CD14-positive monocyte (primary cell): ENCODE data around the gene STUB1. TPM values are rescaled to one million over a fixed set of nuclear protein-coding genes. Genes with fewer than 3 reads are reported as not detected.

Experiments
- DNase-seq, 3 donors: peaks; one replicate each; pipeline ENCODE4 v3.0.0-alpha.2; 2011 to 2022
- H2AFZ ChIP-seq: 2 replicates; pipeline ENCODE4 v1.6.0; 2012; ENCODE audit warnings: mild to moderate bottlenecking, low read depth, low read length, inconsistent platforms; ENCODE audit not compliant: insufficient read depth, poor library complexity, severe bottlenecking
- H3K27ac ChIP-seq, 2 donors: 1 replicate in 1 of 2; 2 replicates in 1 of 2; pipeline ENCODE4 v1.5.1; 2012 to 2013; ENCODE audit warnings: low read length in 2 of 2, control low read depth in 1 of 2, inconsistent platforms in 1 of 2, low read depth in 1 of 2, mild to moderate bottlenecking in 1 of 2
- H3K27me3 ChIP-seq, 2 donors: one replicate each; pipeline versions ENCODE4 v1.6.0 to v1.6.1; 2011 to 2013; ENCODE audit warnings: low read length in 2 of 2; ENCODE audit not compliant: control insufficient read depth in 2 of 2, insufficient read depth in 2 of 2
- H3K36me3 ChIP-seq, 2 donors: replicated peaks in 1 of 2; 1 replicate in 1 of 2; 2 replicates in 1 of 2; pipeline versions ENCODE4 v1.5.1 to v1.6.1; 2012 to 2013; ENCODE audit warnings: low read length in 2 of 2, control low read depth in 1 of 2, inconsistent platforms in 1 of 2, mild to moderate bottlenecking in 1 of 2; ENCODE audit not compliant: insufficient read depth in 2 of 2, control insufficient read depth in 1 of 2
- H3K4me1 ChIP-seq, 2 donors: 1 replicate in 1 of 2; 2 replicates in 1 of 2; pipeline versions ENCODE4 v1.5.1 to v1.6.1; 2012 to 2013; ENCODE audit warnings: low read length in 2 of 2, control low read depth in 1 of 2, inconsistent platforms in 1 of 2, mild to moderate bottlenecking in 1 of 2, moderate library complexity in 1 of 2; ENCODE audit not compliant: insufficient read depth in 2 of 2, control insufficient read depth in 1 of 2
- H3K4me2 ChIP-seq: replicated peaks from 2 replicates; pipeline ENCODE3; 2012; ENCODE audit warnings: low read length, moderate library complexity, mild to moderate bottlenecking; ENCODE audit not compliant: poor library complexity, severe bottlenecking; ENCODE audit errors: extremely low read depth
- H3K4me3 ChIP-seq, 3 experiments: fragments of 200-600 bp in 1 of 3; sonication (generic) in 1 of 3; replicated peaks in 1 of 3; 1 replicate in 2 of 3; 2 replicates in 1 of 3; pipeline ENCODE4 v1.5.1; 2011 to 2013; ENCODE audit warnings: low read length in 3 of 3, mild to moderate bottlenecking in 3 of 3, control low read depth in 2 of 3, low read depth in 2 of 3, inconsistent platforms in 1 of 3, moderate library complexity in 1 of 3
- H3K79me2 ChIP-seq: 2 replicates; pipeline ENCODE4 v1.6.0; 2012; ENCODE audit warnings: mild to moderate bottlenecking, control low read depth, inconsistent platforms, low read length, moderate library complexity; ENCODE audit not compliant: insufficient read depth
- H3K9ac ChIP-seq: 2 replicates; pipeline ENCODE4 v1.6.0; 2017; ENCODE audit warnings: low read length, mild to moderate bottlenecking; ENCODE audit not compliant: insufficient read depth, poor library complexity, severe bottlenecking
- H3K9me3 ChIP-seq, 2 donors: replicated peaks in 1 of 2; 1 replicate in 1 of 2; 2 replicates in 1 of 2; pipeline versions ENCODE4 v1.5.1 to v1.6.1; 2012 to 2013; ENCODE audit warnings: low read length in 2 of 2, control low read depth in 1 of 2; ENCODE audit not compliant: control insufficient read depth in 1 of 2, insufficient read depth in 1 of 2
- H4K20me1 ChIP-seq: 2 replicates; pipeline ENCODE4 v1.6.0; 2012; ENCODE audit warnings: mild to moderate bottlenecking, low read length, control low read depth, moderate library complexity; ENCODE audit not compliant: insufficient read depth
- H3K27ac Mint-ChIP-seq, 7 donors: one replicate each; pipeline ENCODE4 v1.8.0; 2020; ENCODE audit warnings: mild to moderate bottlenecking in 7 of 7, mixed read lengths in 7 of 7, moderate library complexity in 6 of 7, inconsistent platforms in 2 of 7
- H3K27me3 Mint-ChIP-seq, 3 donors: one replicate each; pipeline ENCODE4 v1.8.0; 2021 to 2022; ENCODE audit warnings: low read depth in 3 of 3, mild to moderate bottlenecking in 3 of 3, mixed read lengths in 3 of 3, moderate library complexity in 3 of 3, inconsistent platforms in 1 of 3
- H3K36me3 Mint-ChIP-seq, 2 donors: one replicate each; pipeline ENCODE4 v1.8.0; 2020; ENCODE audit warnings: mixed read lengths in 2 of 2, inconsistent platforms in 1 of 2, mild to moderate bottlenecking in 1 of 2
- H3K4me1 Mint-ChIP-seq: one replicate; pipeline ENCODE4 v1.8.0; 2020; ENCODE audit warnings: mild to moderate bottlenecking, mixed read lengths
- H3K4me3 Mint-ChIP-seq, 2 donors: one replicate each; pipeline ENCODE4 v1.8.0; 2020; ENCODE audit warnings: mild to moderate bottlenecking in 2 of 2, mixed read lengths in 2 of 2, moderate library complexity in 1 of 2
- H3K9me3 Mint-ChIP-seq, 7 donors: one replicate each; pipeline ENCODE4 v1.8.0; 2020 to 2022; ENCODE audit warnings: mixed read lengths in 7 of 7, mild to moderate bottlenecking in 6 of 7, moderate library complexity in 6 of 7, inconsistent platforms in 2 of 7
- CTCF ChIP-seq: fragments of 200-600 bp; IDR thresholded peaks from one replicate; pipeline ENCODE4 v1.8.0; 2022; ENCODE audit warnings: antibody characterized with exemption, mild to moderate bottlenecking
- WGBS: methylation state at CpG from one replicate; pipeline ENCODE4 v1.1.5; 2013; ENCODE audit warnings: missing lambda C conversion rate; ENCODE audit not compliant: insufficient coverage; 5-methylcytosine and 5-hydroxymethylcytosine counted together
- intact Hi-C, 2 donors: fragments of 100-400 bp; cut with micrococcal nuclease; formaldehyde crosslinking; loops; one replicate each; pipeline versions ENCODE4 v1.15.0 to v1.15.1; 2023
- polyA plus RNA-seq, 3 donors: library from polyadenylated mRNA; depleted of rRNA in 1 of 3; unstranded in 2 of 3; stranded (reverse) in 1 of 3; fragments of 300-500 nt in 2 of 3; fragments of >200 nt in 1 of 3; fragmentation: Illumina TruSeq in 2 of 3; gene quantifications; 1 replicate in 2 of 3; 2 replicates in 1 of 3; pipeline ENCODE4 v1.2.3, GENCODE V29; 2012 to 2021

The STUB1 gene
- polyA plus RNA-seq, 3 donors = 83.3 to 108 (median 106) TPM

- H3K9ac ChIP-seq = no peak overlapping the region
- Mint-ChIP-seq H3K36me3 (peaks cover 30 to 46% of the 10 kb centered on the region in 2 donors), H3K27ac (peak overlapping the region in 2 of 7 donors; percentile 16 to 78), H3K4me3 (no peak overlapping the region), H3K4me1 (peaks cover 11% of the 10 kb centered on the region), H3K27me3 (peaks cover 19 to 38% (median 23%) of the 10 kb centered on the region in 3 donors), H3K9me3 (peaks cover 0 to 5% (median 0%) of the 10 kb centered on the region in 7 donors)
- H3K27ac ChIP-seq = no peak overlapping the region
- H2AFZ ChIP-seq = no peak overlapping the region
- peaks cover 12 to 19% of the 10 kb centered on the region in 2 donors for H3K4me1 ChIP-seq
- no peak overlapping the region for H3K4me3 ChIP-seq
- H3K79me2 ChIP-seq = peaks cover 7% of the 10 kb centered on the region
- H3K9me3 ChIP-seq = no peaks in the 10 kb centered on the region
- no peak overlapping the region for H3K4me2 ChIP-seq
- peaks cover 51% of the 10 kb centered on the region for H4K20me1 ChIP-seq
- intact Hi-C loops = no loop called here
- no peak for TF ChIP-seq CTCF
- DNase-seq = no peak
- H3K27me3 ChIP-seq = peaks cover 3 to 30% of the 10 kb centered on the region in 2 donors
- 93% methylated on average over 17 of the region's 22 CpGs for WGBS
- H3K36me3 ChIP-seq = peaks cover 46 to 49% of the 10 kb centered on the region in 2 donors
These were observed 5.9 kb upstream of the STUB1 start for GRCh38 chr16:674214-674881.

- 4% methylated on average over 69 of the region's 73 CpGs for WGBS
- Histone ChIP-seq H3K4me3 (peak within 1 kb of the TSS in 1 of 3 experiments; percentile 39), H3K9me3 (no peaks in the 10 kb centered on the region), H3K27ac (no peak within 1 kb of the TSS), H3K9ac (no peak within 1 kb of the TSS), H2AFZ (no peak within 1 kb of the TSS), H3K79me2 (peaks cover 1% of the 10 kb centered on the region), H3K4me2 (peak within 1 kb of the TSS; percentile 50), H3K36me3 (peaks cover 37 to 40% of the 10 kb centered on the region in 2 donors), H3K27me3 (peaks cover 3 to 30% of the 10 kb centered on the region in 2 donors), H3K4me1 (peaks cover 13 to 22% of the 10 kb centered on the region in 2 donors), H4K20me1 (peaks cover 42% of the 10 kb centered on the region)
- Mint-ChIP-seq H3K4me1 (peaks cover 12% of the 10 kb centered on the region), H3K9me3 (peaks cover 0 to 5% (median 0%) of the 10 kb centered on the region in 7 donors), H3K27me3 (peaks cover 21 to 38% (median 23%) of the 10 kb centered on the region in 3 donors), H3K4me3 (peak within 1 kb of the TSS; percentile 27 to 78), H3K36me3 (peaks cover 25 to 38% of the 10 kb centered on the region in 2 donors), H3K27ac (no peak within 1 kb of the TSS)
- no peak for TF ChIP-seq CTCF
- intact Hi-C loops = no loop called here
- DNase-seq = no peak
These were observed 5.0 kb upstream of the STUB1 start, which contains the start of gene RHBDL1 for GRCh38 chr16:674968-675883. Gene RHBDL1 (plus strand): TSS chr16:675671. CDS start chr16:675791, 120 bp downstream.
